HFFc6 (cell line): Measurements from ENCODE around the gene KRTAP3-3. TPM values are rescaled to one million over a fixed set of nuclear protein-coding genes. Genes with fewer than 3 reads are reported as not detected.
"Not testable (repeated sequence)": the region's sequence is repeated elsewhere in the genome, so short reads cannot be mapped to it uniquely, and the experiment has no call there.

Experiments used
- DNase-seq: peaks from one replicate; pipeline ENCODE4 v3.0.0-alpha.2; 2018
- H3K27ac Mint-ChIP-seq: 2 replicates; pipeline ENCODE4 v1.8.0; 2020; ENCODE audit warnings: mild to moderate bottlenecking, mixed read lengths
- H3K27me3 Mint-ChIP-seq: 2 replicates; pipeline ENCODE4 v1.8.0; 2021; ENCODE audit warnings: mild to moderate bottlenecking, moderate library complexity, mixed read lengths; ENCODE audit not compliant: insufficient read depth
- H3K36me3 Mint-ChIP-seq: 2 replicates; pipeline ENCODE4 v1.8.0; 2021; ENCODE audit warnings: low read depth, mixed read lengths
- H3K4me1 Mint-ChIP-seq: 2 replicates; pipeline ENCODE4 v1.8.0; 2020; ENCODE audit warnings: low read depth, mixed read lengths
- H3K4me3 Mint-ChIP-seq: 2 replicates; pipeline ENCODE4 v1.8.0; 2020; ENCODE audit warnings: mild to moderate bottlenecking, moderate library complexity, mixed read lengths
- H3K9me3 Mint-ChIP-seq: 2 replicates; pipeline ENCODE4 v1.8.0; 2020; ENCODE audit warnings: mild to moderate bottlenecking, mixed read lengths
- CTCF ChIP-seq: fragments of 200-600 bp; sonication (generic); IDR thresholded peaks from 2 replicates; pipeline ENCODE4 v1.5.0; 2021; ENCODE audit warnings: antibody characterized with exemption, mild to moderate bottlenecking
- total RNA-seq, 6 experiments: library from RNA; stranded (reverse); fragmentation: NEBNext Ultra II Directional; extraction: Animal tissue kit (Norgen Biotek cat#: 25700); gene quantifications; 2 replicates in 1 of 6; 3 replicates in 5 of 6; pipeline ENCODE4 v1.2.3, GENCODE V29; 2021

KRTAP3-3 gene
- total RNA-seq, 6 experiments from 2014 or later = not detected

- Mint-ChIP-seq H3K4me1 (peaks cover 20% of the 10 kb centered on the region), H3K9me3 (no peaks in the 10 kb centered on the region), H3K36me3 (no peaks in the 10 kb centered on the region), H3K27me3 (no peaks in the 10 kb centered on the region), H3K27ac (peak overlapping the region; percentile 4; the same call in 1 of the 2 replicates), H3K4me3 (no peak overlapping the region)
- TF ChIP-seq CTCF = no peak
- DNase-seq = no peak
These were observed 8.8 kb upstream of the KRTAP3-3 start for GRCh38 chr17:41002814-41003213.

- peaks cover 30% of the 10 kb centered on the region for H3K4me1 Mint-ChIP-seq
- TF ChIP-seq CTCF = no peak
- no peaks in the 10 kb centered on the region for H3K36me3 Mint-ChIP-seq
- H3K27ac Mint-ChIP-seq = no peak overlapping the region
- no peak for DNase-seq
- H3K9me3 Mint-ChIP-seq = no peaks in the 10 kb centered on the region
- H3K27me3 Mint-ChIP-seq = no peaks in the 10 kb centered on the region; the same call in 1 of the 2 replicates
- H3K4me3 Mint-ChIP-seq = no peak overlapping the region
These were observed 7.8 kb upstream of the KRTAP3-3 start for GRCh38 chr17:41001795-41002194.

- not testable (repeated sequence) for H3K9me3 Mint-ChIP-seq, H3K27me3 Mint-ChIP-seq, H3K36me3 Mint-ChIP-seq, H3K4me3 Mint-ChIP-seq, H3K27ac Mint-ChIP-seq, DNase-seq
- H3K4me1 Mint-ChIP-seq = peaks cover 33% of the 10 kb centered on the region
These were observed 5.6 kb upstream of the KRTAP3-3 start, which contains the start of gene KRTAP3-2 for GRCh38 chr17:40999563-40999962. KRTAP3-2 (minus strand) TSS chr17:40999906; CDS start chr17:40999853, 53 bp downstream.

GRCh38 chr17:40997361-40997760 is 3.4 kb upstream of the KRTAP3-3 start:
- Mint-ChIP-seq H3K27ac (no peak overlapping the region), H3K36me3 (no peaks in the 10 kb centered on the region), H3K4me3 (no peak overlapping the region), H3K27me3 (no peaks in the 10 kb centered on the region; the same call in none of the 2 replicates), H3K9me3 (no peaks in the 10 kb centered on the region), H3K4me1 (peaks cover 22% of the 10 kb centered on the region)
- DNase-seq = no peak
- no peak for TF ChIP-seq CTCF

GRCh38 chr17:40996829-40997228 is 2.9 kb upstream of the KRTAP3-3 start:
- no peaks in the 10 kb centered on the region for H3K36me3 Mint-ChIP-seq
- no peak for TF ChIP-seq CTCF
- H3K4me3 Mint-ChIP-seq = no peak overlapping the region
- no peak overlapping the region for H3K27ac Mint-ChIP-seq
- no peaks in the 10 kb centered on the region for H3K9me3 Mint-ChIP-seq
- H3K27me3 Mint-ChIP-seq = no peaks in the 10 kb centered on the region; the same call in none of the 2 replicates
- no peak for DNase-seq
- H3K4me1 Mint-ChIP-seq = peaks cover 20% of the 10 kb centered on the region

- H3K36me3 Mint-ChIP-seq = no peaks in the 10 kb centered on the region
- H3K27ac Mint-ChIP-seq = no peak overlapping the region
- H3K27me3 Mint-ChIP-seq = no peaks in the 10 kb centered on the region; the same call in none of the 2 replicates
- H3K4me3 Mint-ChIP-seq = no peak overlapping the region
- no peaks in the 10 kb centered on the region for H3K9me3 Mint-ChIP-seq
- no peak for TF ChIP-seq CTCF
- H3K4me1 Mint-ChIP-seq = peaks cover 13% of the 10 kb centered on the region
- no peak for DNase-seq
These were observed 1.2 kb upstream of the KRTAP3-3 start for GRCh38 chr17:40995116-40995515.
